ENCODE results near the gene TXLNB.
"Not testable (repeated sequence)": the region's sequence is repeated elsewhere in the genome, so short reads cannot be mapped to it uniquely, and the experiment has no call there.

TXLNB gene

GRCh38 chr6:139231206-139231605 lies 60.6 kb downstream of the TXLNB start:
- DNase-seq = no peak

DNA sequence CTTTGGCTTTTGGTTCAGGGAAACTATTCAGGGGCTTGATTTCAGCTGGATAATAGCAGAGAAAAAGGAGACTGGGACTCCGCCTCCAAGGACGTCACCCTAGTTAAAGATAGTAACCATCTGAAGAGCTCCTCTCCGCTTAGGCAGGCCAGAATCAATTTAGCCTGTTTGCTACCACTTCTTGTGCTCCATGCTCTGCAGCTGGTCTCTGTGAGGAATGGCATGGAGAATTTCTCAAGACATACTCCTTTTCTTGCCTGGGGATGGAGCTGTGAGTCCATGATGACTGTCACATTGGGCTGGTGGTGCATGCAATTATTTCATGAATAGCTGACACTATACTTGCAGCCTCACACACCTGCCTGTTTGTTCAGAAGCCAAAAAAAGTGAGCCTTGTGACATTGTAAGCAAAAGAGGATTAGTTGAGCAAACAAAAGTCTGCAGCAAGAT lies 61.4 kb downstream of the TXLNB start:
- DNase-seq = peak; percentile 50

GRCh38 chr6:139228387-139228786 lies 63.4 kb downstream of the TXLNB start:
- not testable (repeated sequence) for DNase-seq

GRCh38 chr6:139219746-139220145 lies 72.1 kb downstream of the TXLNB start:
- DNase-seq = no peak

DNA sequence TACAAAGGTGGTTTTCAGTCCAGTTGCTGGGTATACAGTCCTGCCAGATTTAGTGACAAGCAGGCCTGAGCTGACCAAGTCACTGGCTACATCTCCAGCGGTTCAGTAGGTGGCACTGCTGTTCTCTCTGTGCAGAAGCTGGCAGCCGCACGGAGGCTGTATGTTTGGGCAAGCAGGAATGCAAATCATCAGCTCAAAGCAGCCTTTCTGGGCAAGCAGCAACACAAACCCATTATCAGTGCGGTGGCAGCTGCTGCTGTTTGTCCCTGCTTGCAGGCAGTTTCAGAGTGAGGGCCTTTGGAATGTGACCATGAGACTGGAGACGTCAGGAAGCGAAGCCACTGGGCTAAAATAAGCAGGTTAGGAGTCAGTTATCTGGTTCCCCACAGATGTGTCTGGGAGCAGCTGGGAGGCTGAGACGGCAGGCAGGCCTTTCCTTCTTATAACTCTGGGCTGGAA lies 72.5 kb downstream of the TXLNB start:
- peak; percentile 92 for DNase-seq

DNA sequence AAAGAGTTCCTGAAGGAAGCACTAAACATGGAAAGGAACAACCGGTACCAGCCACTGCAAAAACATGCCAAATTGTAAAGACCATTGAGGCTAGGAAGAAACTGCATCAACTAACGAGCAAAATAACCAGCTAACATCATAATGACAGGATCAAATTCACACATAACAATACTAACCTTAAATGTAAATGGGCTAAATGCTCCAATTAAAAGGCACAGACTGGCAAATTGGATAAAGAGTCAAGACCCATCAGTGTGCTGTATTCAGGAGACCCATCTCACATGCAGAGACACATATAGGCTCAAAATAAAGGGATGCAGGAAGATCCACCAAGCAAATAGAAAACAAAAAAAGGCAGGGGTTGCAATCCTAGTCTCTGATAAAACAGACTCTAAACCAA lies 79.3 kb downstream of the TXLNB start:
- DNase-seq = not testable (repeated sequence)

- not testable (repeated sequence) for DNase-seq
Measured at GRCh38 chr6:139210766-139211165, 81.0 kb downstream of the TXLNB start.

DNA sequence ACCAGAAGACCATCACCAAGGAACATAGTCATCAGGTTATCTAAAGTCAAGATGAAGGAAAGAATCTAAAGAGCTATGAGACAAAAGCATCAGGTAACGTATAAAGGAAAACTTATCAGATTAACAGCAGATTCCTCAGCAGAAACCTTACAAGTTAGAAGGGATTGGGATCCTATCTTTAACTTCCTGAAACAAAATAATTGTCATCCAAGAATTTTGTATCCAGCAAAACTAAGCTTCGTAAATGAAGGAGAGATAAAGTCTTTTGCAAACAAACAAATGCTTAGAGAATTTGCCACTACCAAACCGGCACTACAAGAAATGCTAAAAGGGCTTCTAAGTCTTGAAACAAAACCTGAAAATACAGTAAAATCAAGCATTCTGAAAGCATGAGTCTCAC lies 86.0 kb downstream of the TXLNB start:
- DNase-seq = no peak

DNA sequence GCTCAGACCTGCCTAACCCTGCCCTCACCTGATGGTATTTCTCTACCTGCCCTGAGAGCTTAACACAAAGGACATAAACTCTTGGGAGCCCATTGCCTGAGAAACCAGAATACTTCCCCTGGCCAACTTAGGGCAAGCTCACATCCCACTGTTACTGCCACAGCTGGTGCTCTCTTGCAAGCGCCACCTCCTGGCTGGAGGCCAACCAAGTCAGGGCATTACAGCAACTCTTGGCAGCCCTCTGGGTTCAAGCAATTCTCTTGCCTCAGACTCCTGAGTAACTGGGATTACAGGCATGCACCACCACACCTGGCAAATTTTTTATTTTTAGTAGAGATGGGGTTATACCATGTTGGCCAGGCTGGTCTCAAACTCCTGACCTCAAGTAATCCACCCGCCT lies 86.8 kb downstream of the TXLNB start:
- DNase-seq = no peak

DNA sequence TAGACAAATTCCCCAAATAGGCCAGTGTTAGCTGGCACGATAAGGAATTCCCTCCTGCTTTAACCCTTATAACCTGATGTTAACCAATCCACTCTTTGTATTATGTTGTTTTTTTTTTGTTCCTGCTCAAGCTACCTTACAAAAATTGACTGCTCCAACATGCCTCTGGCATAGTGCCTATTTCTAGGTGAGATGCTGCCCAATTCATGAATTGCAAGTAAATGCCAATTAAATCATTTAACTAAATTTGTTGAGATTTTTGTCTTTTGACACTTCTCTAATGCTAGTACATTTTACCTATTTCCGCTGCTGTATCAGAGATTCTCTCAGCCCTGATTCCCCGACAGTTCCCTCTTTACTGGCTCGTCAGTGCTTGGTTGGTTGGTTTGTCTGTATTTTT lies 90.4 kb downstream of the TXLNB start:
- DNase-seq = no peak

- no peak for DNase-seq
Measured at GRCh38 chr6:139198529-139199288, 93.1 kb downstream of the TXLNB start.

GRCh38 chr6:139194740-139195139 lies 97.1 kb downstream of the TXLNB start:
- no peak for DNase-seq

Data from fibroblast of upper back skin (primary cell).